SU-DHL-6 (cell line): ENCODE data around the gene TMEM176B.

Experiments used
- H2AFZ ChIP-seq: fragments of 200-600 bp; sonication (generic); 2 replicates; pipeline ENCODE4 v1.6.1; 2014; ENCODE audit warnings: low read depth, mild to moderate bottlenecking, moderate library complexity, mixed read lengths, antibody characterized with exemption, low read length; ENCODE audit not compliant: severe bottlenecking
- H3F3A ChIP-seq: fragments of 200-600 bp; shearing (Covaris generic); 2 replicates; pipeline ENCODE4 v1.6.0; 2016; ENCODE audit warnings: antibody characterized with exemption, mild to moderate bottlenecking; ENCODE audit not compliant: insufficient read depth
- H3K27ac ChIP-seq: fragments of 200-600 bp; sonication (generic); 2 replicates; pipeline ENCODE4 v1.5.1; 2016; ENCODE audit warnings: low read depth, mild to moderate bottlenecking, low read length, moderate library complexity, mixed read lengths
- H3K27me3 ChIP-seq: fragments of 200-600 bp; sonication (generic), shearing (Covaris generic); 2 replicates; pipeline ENCODE4 v1.6.0; 2014; ENCODE audit warnings: mild to moderate bottlenecking, low read length
- H3K36me3 ChIP-seq: fragments of 200-600 bp; sonication (generic); 2 replicates; pipeline ENCODE4 v1.6.1; 2014; ENCODE audit warnings: mild to moderate bottlenecking, low read length, mixed read lengths
- H3K4me2 ChIP-seq: fragments of 300-600, 200-600 bp; shearing (Covaris generic), sonication (generic); 2 replicates; pipeline ENCODE4 v1.6.0; 2014; ENCODE audit warnings: low read length, low read depth, mild to moderate bottlenecking; ENCODE audit not compliant: poor library complexity, severe bottlenecking
- H3K4me3 ChIP-seq: fragments of 200-600 bp; sonication (generic); 2 replicates; pipeline ENCODE4 v1.5.1; 2014; ENCODE audit warnings: antibody characterized with exemption, low read length, mild to moderate bottlenecking, mixed read lengths; ENCODE audit not compliant: insufficient read depth, poor library complexity, severe bottlenecking
- H3K79me2 ChIP-seq: fragments of 200-600 bp; sonication (generic); 2 replicates; pipeline ENCODE4 v1.6.1; 2014; ENCODE audit warnings: mild to moderate bottlenecking, low read length, moderate library complexity; ENCODE audit not compliant: insufficient read depth
- H3K9ac ChIP-seq: fragments of 200-600 bp; sonication (generic); 2 replicates; pipeline ENCODE4 v1.7.0; 2014; ENCODE audit warnings: mild to moderate bottlenecking, low read length
- H3K9me2 ChIP-seq: fragments of 200-600 bp; sonication (generic); replicated peaks from 2 replicates; pipeline ENCODE4 v1.6.1; 2014; ENCODE audit warnings: low read length; ENCODE audit not compliant: insufficient read depth
- H3K9me3 ChIP-seq: fragments of 200-600 bp; sonication (generic); 2 replicates; pipeline ENCODE4 v1.6.1; 2014; ENCODE audit warnings: low read length, mixed read lengths; ENCODE audit not compliant: insufficient read depth
- H4K20me1 ChIP-seq: fragments of 200-600 bp; sonication (generic); 2 replicates; pipeline ENCODE4 v1.6.1; 2014; ENCODE audit warnings: low read depth, mild to moderate bottlenecking, antibody characterized with exemption, low read length, moderate library complexity, mixed read lengths
- CTCF ChIP-seq: fragments of 200-600 bp; sonication (generic); IDR thresholded peaks from one replicate; pipeline ENCODE4 v1.5.1; 2017; ENCODE audit warnings: antibody characterized with exemption, mild to moderate bottlenecking, low read length, moderate library complexity; ENCODE audit not compliant: insufficient read depth, poor library complexity, severe bottlenecking
- EZH2phosphoT487 ChIP-seq: fragments of 200-600 bp; sonication (generic), shearing (Covaris generic); conservative IDR thresholded peaks from 2 replicates; pipeline ENCODE4 v1.6.1; 2018; ENCODE audit warnings: mild to moderate bottlenecking, antibody characterized with exemption, low read length, moderate library complexity, mixed read lengths

TMEM176B gene

GRCh38 chr7:150828384-150828783, 28.2 kb upstream of the TMEM176B start:
- no peaks in the 10 kb centered on the region for H3F3A ChIP-seq
- no peaks in the 10 kb centered on the region for H3K36me3 ChIP-seq
- no peak overlapping the region for H3K4me2 ChIP-seq
- H3K9ac ChIP-seq = no peak overlapping the region
- no peaks in the 10 kb centered on the region for H4K20me1 ChIP-seq
- H3K27ac ChIP-seq = no peak overlapping the region
- H3K79me2 ChIP-seq = no peaks in the 10 kb centered on the region
- no peak for TF ChIP-seq EZH2phosphoT487
- TF ChIP-seq CTCF = no peak
- no peak overlapping the region for H3K4me3 ChIP-seq
- H3K9me2 ChIP-seq = no peaks in the 10 kb centered on the region
- no peak overlapping the region for H2AFZ ChIP-seq
- H3K9me3 ChIP-seq = no peaks in the 10 kb centered on the region
- no peaks in the 10 kb centered on the region for H3K27me3 ChIP-seq

- TF ChIP-seq CTCF = no peak
- TF ChIP-seq EZH2phosphoT487 = no peak
- Histone ChIP-seq H3K9me3 (no peaks in the 10 kb centered on the region), H3K4me3 (no peak overlapping the region), H3K9ac (no peak overlapping the region), H3K4me2 (no peak overlapping the region), H4K20me1 (no peaks in the 10 kb centered on the region), H3K9me2 (no peaks in the 10 kb centered on the region), H3K27ac (no peak overlapping the region), H3K27me3 (no peaks in the 10 kb centered on the region), H3K36me3 (no peaks in the 10 kb centered on the region), H3K79me2 (no peaks in the 10 kb centered on the region), H3F3A (no peaks in the 10 kb centered on the region), H2AFZ (no peak overlapping the region)
These were observed 26.1 kb upstream of the TMEM176B start for GRCh38 chr7:150826061-150826849.

GRCh38 chr7:150824379-150825177, 24.4 kb upstream of the TMEM176B start:
- no peaks in the 10 kb centered on the region for H4K20me1 ChIP-seq
- no peaks in the 10 kb centered on the region for H3K79me2 ChIP-seq
- no peaks in the 10 kb centered on the region for H3K36me3 ChIP-seq
- H2AFZ ChIP-seq = no peak overlapping the region
- no peaks in the 10 kb centered on the region for H3K27me3 ChIP-seq
- no peaks in the 10 kb centered on the region for H3K9me3 ChIP-seq
- H3K4me2 ChIP-seq = no peak overlapping the region
- H3K4me3 ChIP-seq = no peak overlapping the region
- no peaks in the 10 kb centered on the region for H3K9me2 ChIP-seq
- H3K27ac ChIP-seq = no peak overlapping the region
- no peaks in the 10 kb centered on the region for H3F3A ChIP-seq
- TF ChIP-seq EZH2phosphoT487 (no peak), CTCF (no peak)
- H3K9ac ChIP-seq = no peak overlapping the region
